ENCODE results near the gene SLC6A17.

The SLC6A17 gene

DNA sequence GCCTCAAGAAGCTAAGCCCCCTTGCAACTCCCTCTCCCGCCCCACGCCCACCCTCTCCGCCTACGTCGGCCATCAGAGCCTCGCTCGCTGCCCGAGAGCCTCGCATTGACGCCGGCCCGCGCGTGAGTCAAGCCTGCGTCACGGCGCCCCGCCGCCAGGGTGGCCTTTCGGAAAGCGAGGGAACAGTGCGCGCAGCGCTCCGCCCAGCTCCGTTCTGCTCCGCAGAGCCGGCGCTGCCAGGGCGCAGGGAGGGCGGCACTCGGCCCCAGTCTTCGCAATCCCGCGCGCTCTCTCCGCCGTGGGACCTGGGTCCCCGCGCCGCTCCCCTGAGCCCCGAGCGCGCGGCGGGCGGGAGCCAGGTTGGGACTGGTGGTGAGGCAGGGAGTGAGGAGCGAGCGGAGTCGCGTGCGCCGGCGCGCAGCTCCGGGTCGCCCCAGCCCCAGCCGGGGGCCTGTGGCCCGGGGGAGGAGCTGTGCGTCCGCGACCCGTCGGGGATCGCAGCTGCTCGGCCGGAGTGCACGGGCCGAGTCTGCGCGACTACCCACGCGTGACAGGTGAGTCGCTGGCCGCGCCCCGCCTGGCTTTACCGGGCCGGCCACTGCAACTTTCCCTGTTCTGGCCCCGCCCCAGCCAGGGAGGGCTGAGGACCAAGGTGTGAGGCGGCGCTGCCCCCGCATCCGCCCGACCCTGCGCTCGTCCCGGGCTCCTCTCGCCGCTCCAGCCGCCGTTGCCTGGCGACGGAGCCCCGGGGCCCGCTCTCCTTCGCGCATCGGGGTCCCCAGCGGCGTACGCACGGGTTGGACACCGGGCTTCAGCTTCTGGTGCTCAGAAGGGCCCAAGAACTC lies at the start of gene SLC6A17:
TSS of gene SLC6A17 (plus strand) at position 165 of the 845 bp plus-strand sequence. CDS start 16,436 bp downstream, outside the sequence.
- TF ChIP-seq, protein P1, sequence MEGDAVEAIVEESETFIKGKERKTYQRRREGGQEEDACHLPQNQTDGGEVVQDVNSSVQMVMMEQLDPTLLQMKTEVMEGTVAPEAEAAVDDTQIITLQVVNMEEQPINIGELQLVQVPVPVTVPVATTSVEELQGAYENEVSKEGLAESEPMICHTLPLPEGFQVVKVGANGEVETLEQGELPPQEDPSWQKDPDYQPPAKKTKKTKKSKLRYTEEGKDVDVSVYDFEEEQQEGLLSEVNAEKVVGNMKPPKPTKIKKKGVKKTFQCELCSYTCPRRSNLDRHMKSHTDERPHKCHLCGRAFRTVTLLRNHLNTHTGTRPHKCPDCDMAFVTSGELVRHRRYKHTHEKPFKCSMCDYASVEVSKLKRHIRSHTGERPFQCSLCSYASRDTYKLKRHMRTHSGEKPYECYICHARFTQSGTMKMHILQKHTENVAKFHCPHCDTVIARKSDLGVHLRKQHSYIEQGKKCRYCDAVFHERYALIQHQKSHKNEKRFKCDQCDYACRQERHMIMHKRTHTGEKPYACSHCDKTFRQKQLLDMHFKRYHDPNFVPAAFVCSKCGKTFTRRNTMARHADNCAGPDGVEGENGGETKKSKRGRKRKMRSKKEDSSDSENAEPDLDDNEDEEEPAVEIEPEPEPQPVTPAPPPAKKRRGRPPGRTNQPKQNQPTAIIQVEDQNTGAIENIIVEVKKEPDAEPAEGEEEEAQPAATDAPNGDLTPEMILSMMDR (IDR thresholded peaks at IDR 0.05; ENCODE audit: low read depth, low read length, missing control alignments), result peak; percentile 12
- no peak within 1 kb of the TSS for H3K4me3 ChIP-seq (ENCODE audit: low read depth, low read length)
- no peak for DNase-seq (ENCODE audit: low read depth)

DNA sequence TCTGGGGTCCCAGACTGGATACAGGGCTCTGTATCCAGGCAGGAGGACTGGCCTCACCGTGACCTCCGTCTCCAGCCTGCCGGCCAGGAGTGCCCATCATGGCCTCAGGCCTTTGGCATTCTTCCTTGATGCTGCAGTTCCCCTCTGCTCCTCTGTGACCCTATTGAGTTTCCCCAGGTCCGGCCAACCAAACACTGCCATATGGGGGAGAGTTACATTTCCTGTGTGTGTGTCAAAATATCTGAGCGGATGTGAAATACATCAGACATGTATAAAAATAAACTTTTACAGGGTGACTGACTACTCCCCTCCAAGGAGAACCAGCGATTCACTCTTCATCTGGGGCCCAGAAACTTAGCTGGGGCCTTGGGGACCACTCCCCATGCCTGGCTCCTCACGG lies 48.2 kb upstream of the SLC6A17 start:
- DNase-seq (ENCODE audit: low read depth), result peak; percentile 12
- TF ChIP-seq, protein P1 (IDR thresholded peaks at IDR 0.05; ENCODE audit: low read depth, low read length, missing control alignments), result no peak
- H3K4me3 ChIP-seq (ENCODE audit: low read depth, low read length), result no peak overlapping the region

DNA sequence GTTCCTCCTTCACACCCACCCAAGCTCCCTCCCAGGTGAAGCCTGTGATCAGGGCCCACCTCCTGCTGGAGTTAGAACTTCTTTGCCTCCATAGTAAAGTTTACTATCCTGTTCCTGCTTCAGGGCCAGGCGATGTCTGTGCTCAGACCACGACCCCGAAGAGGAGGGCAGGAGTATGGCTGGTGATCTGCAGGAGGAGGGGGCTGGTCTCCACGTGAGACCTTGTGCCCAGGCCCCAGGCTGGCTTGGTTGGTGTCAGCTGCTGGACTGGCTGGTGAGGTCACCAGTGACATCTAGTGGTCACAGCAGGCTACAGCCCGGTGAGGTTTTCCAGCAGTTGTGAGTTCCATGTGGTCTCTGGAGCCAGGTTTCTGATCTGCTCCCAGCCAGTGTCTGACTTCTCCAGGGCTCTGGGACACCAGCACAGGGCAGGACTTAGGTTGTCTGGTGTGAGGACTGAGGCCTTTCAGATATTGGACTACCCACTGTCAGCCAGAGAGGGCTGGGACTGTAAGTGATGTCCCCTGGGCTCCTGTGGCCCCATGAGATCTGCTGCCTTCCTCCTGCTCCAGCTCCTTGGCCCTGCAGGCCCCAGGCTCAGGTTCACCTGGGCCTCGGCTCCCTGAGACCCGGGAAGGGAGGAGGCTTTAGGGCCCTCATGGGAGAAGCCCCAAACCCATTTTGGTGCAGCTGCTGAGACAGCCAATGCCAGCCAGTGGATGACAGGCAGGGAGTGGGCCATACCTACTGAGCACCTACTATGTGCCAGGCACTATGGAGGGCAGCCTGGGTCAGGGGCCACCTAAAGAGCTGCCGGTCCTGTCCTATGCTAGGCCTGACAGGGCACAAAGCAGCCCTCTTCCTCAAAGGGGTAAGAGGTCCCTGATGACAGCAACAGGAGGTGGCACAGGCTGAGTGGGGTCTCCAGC lies 44.0 kb upstream of the SLC6A17 start:
- TF ChIP-seq, protein P1 (IDR thresholded peaks at IDR 0.05; ENCODE audit: low read depth, low read length, missing control alignments), result peak; percentile 99
- peak; percentile 33 for DNase-seq (ENCODE audit: low read depth)
- H3K4me3 ChIP-seq (ENCODE audit: low read depth, low read length), result no peak overlapping the region

DNA sequence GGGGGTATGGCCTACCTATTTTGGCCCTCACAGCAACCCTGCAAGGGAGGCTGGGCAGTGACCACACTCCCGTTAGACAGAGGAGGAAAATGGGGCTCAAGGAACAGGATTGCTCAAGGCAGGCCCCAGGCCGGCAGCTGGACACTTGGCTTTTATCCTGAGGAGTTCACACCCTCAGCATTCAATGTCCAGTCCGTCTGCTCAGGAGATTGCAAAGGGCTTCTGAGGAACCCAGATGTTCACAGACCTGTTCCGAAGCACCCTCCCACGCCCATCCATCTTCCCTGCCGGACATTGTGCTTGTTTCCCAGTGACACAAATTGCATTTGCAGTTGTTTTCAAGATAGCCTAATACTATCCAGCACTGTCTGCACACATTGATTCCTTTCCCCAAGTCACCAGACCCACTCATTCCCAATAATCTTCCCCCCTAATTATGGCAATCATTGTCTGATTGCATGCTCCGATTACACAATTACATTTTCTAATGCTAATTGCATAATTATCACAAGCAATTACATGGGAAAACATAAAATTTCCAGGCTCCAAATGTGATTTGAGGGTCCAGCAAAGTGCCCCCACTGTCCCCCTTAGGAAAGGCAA lies 42.3 kb upstream of the SLC6A17 start:
- DNase-seq (ENCODE audit: low read depth), result no peak
- TF ChIP-seq, protein P1 (IDR thresholded peaks at IDR 0.05; ENCODE audit: low read depth, low read length, missing control alignments), result no peak
- no peak overlapping the region for H3K4me3 ChIP-seq (ENCODE audit: low read depth, low read length)

DNA sequence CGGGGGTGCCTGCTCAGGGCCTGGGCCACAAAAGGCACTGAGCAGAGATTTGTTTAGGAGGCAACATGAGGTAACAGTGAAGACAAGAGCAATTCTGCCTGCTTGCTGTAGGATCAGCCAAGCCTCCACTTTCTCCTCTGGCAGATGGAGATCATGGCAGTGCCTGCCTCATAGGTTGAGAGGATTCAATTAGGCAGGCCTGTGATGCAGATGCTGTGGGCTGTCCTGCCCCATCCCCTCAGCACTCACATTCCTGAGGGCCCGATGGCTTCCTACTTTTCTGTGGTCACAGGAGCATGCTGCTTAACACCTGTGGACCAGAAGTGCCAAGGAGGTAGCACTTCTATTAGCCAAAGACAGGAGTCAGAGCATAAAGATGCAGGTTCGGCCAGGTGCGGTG lies 39.2 kb upstream of the SLC6A17 start:
- DNase-seq (ENCODE audit: low read depth), result no peak
- TF ChIP-seq, protein P1 (IDR thresholded peaks at IDR 0.05; ENCODE audit: low read depth, low read length, missing control alignments), result no peak
- no peak overlapping the region for H3K4me3 ChIP-seq (ENCODE audit: low read depth, low read length)

DNA sequence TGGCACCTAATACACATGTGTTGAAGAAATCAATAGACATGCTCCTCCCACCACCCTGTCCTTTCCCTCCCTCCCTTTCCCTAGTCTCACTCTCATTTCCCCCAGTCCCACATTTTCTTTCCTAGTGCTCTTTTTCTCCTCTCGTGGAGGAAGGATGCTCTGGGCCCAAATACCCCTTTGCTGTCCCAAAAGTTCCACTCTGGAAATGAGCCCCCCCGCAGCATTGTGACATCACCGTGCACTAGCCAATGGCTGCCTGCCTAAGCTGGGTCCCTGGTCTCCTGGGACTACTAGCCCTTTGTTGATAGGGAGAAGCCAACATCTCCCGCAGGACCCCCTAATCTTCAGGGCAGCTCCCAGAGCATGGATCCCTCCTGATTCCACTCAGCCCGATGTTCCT lies 38.2 kb upstream of the SLC6A17 start, which contains the start of gene UBL4B:
TSS of gene UBL4B (plus strand) at position 301 of the 400 bp plus-strand sequence. CDS start at position 393, 92 bp downstream.
- TF ChIP-seq, protein P1 (IDR thresholded peaks at IDR 0.05; ENCODE audit: low read depth, low read length, missing control alignments), result no peak
- H3K4me3 ChIP-seq (ENCODE audit: low read depth, low read length), result no peak within 1 kb of the TSS
- no peak for DNase-seq (ENCODE audit: low read depth)

All from GM12864 (cell line).